Dermis microvascular lymphatic vessel endothelial cell (primary cell): ENCODE results near the gene HDAC4. TPM values are rescaled to one million over a fixed set of nuclear protein-coding genes. Genes with fewer than 3 reads are reported as not detected.

ENCODE experiments used
- DNase-seq, 2 donors: peaks; one replicate each; pipeline versions ENCODE4 v3.0.0 to v3.0.0-alpha.2; 2010; ENCODE audit warnings: low read depth in 2 of 2
- total RNA-seq: library from RNA; depleted of rRNA; stranded (reverse); fragments of >200 nt; gene quantifications from 2 replicates; pipeline ENCODE4 v1.2.1, GENCODE V29; 2014

Gene HDAC4
- total RNA-seq, 1 donor from 2014 or later = 10.4 TPM

DNA sequence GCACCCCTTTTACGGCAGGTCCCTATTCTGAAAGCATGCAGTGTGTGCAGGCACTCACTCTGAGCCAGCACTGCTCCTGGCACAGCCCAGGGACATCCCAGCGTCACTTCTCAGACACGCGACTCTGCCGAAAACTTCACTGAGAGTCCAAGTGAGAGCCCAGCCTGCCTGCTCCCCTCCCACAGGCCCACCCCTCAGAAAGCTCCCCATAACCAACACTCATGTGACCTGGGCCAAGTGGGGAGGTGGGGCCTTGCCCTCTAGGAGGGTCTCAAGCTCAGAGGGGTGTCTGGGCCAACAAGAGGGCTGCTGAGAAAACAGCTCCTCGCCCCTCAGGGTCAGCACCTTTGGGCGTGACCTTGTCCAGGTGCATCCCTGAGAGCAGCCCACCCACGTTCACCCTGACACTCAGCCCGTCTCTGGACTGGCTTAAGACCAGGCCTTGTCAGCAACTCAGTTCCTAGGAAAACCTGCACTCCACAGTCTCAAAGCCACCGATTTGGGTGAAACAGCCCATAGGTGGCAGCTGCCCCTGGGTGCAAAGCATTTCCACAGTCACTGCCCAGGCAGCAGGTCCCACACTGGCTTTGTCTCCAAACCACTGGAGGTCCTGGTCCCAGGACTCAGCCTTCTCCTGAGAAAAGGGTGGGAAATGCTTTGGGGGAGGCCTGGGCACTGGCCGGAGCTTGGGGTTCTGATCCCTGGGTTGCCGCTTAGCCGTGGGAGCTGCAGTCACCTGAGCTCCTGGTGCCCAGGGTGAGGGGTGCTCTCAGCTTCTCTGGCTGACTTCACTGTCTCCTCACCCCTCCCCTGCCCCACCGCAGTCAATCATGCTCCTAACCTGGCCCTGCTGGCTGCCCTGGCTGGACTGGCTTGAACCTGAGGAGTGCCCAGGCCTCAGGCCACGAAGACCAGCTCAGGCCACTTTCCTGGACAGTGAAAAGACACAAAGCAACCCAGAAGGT, 209.6 kb downstream of the HDAC4 start:
- no peak for DNase-seq

DNA sequence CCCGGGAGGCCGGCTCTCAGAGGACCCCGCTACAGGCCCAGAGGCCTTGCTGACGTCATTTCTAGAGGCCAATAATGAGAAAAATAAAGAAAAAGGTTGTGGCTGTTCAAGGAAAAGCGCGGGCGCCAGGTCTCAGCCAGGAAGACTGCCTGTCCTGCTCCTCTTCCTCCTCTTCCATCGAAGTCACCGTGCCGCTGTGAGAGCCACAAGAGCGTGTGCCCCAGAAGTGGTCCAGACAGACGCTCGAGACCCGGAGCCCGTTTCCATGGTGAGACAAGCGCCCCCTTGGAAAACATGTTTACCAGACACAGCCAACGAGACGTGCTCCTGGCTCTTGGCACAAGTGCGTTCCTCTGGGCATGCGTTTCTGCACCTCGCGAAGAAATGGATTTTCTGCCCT, 210.5 kb downstream of the HDAC4 start:
- no peak for DNase-seq

DNA sequence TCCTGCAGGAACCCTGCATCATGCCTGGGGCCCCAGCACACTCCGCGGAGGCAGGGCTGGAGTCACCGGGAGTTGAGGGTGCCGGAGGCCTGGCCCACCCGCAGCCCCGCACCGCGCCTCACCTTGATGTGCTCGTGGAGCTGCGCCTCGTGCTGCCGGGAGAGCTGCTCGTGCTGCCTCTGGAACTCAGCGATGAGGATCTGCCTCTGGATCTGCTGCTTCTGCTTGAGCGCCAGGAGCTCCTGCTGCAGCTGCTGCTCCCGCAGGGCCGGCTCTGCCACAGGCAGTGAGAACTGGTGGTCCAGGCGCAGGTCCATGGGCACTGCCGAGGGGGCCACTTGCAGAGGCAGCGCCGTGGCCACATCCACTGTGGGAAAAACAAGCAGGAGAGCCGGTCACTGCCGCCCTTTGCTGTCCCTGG, 211.1 kb downstream of the HDAC4 start:
- no peak for DNase-seq

DNA sequence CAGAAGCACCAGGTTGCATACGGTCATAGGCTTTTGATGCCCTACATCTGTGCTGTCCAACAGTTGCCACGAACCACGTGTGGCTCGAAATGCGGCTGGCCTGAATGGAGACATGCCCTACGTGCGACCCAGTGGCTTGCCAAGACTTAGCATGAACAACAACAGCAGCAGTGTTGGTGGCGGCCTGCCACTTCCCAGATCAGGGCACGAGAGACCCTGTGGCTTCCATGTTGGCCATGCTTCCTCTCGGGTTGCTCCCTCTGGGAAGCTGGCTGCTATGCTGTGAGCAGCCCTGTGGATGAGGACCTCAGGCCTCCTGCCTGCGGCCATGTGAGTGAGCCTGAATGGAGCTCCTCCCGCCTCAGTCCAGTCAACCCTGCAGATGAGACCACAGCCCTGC, 212.3 kb downstream of the HDAC4 start:
- no peak for DNase-seq

DNA sequence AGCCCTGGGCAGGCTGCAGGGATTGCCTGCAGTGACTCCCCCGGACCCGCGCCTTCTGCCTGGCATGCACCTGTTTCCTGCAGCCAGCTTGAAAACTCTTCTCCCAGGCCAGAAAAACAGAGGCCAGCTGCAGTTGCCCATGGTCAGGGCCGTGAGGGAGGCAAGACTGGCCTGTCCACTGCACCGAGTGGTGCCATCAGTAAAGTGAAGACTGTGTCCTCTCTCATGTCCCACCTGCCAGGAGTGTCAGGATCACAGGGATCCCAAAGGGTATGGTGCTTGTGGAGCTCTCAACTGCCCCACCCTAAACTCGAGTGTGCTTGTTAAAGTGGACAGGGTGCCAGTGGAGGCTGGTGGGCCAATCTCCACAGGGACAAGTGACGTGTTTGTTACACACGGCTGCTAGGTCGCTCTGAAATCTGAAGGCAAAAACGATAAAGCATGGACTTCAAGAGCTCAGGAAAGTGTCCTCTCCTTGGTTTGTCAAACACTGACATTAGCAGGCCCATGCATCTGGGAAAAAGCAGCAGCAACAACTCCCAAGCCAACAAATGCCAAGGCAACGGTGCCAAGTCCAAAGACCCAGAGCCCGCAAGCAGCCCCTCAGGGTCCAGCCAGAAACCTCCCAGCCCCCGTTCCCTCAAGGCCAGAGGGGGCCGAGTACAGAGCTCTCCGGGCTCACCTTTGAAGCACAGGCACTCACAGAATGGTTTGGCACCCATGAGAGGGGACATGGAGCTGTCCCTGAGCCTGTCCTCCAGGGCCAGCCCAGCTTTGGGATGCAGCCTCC, 213.2 kb downstream of the HDAC4 start:
- no peak for DNase-seq

DNA sequence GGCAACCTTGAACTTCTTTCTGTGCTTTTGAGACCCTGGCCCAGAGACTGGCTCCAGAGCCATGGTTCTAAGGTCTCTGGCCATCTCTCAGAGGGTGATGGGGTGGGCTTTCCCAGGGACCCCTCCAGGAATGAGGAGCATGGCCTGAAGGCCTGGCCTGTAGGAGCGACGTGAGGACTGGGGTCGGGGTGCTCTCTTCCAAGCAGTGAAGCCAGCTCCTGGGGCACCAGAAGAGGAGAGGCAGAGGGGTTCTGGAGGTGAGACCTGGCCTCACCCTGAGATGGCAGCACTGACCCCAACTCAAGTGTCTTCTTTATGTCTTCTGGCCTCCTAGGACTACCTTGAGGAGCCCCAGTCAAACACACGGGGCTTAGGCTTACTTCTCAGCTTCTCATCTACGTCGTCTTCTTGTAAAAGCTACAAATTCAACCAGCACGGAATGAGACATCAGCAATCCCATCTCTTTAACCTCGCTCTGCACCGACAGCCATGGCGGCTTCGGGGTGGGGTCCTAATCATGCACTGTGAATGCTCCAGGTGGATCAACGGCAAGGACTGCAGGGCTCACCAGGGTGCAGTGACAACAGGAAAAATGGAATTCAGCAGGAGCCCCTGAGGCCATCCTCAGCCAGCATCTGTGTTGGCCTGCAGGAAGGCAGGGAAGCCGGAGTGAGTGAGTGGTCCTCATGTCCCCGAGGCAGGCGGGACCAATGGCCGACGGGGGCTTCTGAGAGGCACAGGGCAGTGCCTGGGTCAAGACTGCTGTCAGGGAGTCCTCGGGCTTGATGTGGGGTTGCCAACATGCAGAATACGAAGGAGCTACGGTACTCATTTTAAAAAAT, 214.1 kb downstream of the HDAC4 start:
- no peak for DNase-seq

DNA sequence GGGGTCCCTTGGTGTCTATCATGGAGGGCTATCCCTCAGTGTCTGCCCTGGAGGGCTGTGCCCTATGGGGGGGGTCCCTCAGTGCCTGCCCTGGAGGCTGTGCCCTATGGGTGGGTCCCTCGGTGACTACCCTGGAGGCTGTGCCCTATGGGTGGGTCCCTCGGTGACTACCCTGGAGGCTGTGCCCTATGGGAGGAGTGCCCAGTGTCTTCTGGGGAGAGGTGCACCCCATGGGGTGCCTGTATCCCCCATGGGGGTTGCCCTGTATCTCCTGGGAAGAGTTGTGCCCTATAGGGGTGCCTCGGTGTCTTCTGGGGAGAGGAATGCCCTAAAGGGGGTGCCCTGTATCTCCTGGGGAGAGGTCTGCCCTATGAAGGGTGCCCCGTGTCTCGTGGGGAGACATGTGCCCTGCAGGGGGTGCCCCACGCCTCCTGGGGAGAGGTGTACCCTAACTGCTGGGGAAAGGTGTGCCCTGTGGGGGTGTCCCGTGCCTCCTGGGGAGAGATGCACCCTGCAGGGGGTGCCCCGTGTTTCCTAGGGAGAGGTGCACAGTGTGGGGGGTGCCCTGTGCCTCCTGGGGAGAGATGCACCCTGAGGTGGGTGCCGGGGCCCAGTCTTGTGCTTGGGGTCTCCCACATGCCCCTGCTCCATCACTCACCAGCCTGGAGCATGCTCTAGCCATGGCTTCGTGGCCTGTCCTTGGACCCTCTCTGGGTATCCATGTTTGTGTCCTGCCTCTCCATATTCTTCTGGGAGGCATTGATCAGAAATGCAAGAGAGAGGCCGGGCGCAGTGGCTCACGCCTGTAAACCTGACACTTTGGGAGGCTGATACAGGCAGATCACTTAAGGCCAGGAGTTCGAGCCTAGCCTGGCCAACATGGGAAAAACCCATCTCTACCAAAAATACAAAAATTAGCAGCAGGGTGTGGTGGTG, 215.6 kb downstream of the HDAC4 start:
- no peak for DNase-seq

DNA sequence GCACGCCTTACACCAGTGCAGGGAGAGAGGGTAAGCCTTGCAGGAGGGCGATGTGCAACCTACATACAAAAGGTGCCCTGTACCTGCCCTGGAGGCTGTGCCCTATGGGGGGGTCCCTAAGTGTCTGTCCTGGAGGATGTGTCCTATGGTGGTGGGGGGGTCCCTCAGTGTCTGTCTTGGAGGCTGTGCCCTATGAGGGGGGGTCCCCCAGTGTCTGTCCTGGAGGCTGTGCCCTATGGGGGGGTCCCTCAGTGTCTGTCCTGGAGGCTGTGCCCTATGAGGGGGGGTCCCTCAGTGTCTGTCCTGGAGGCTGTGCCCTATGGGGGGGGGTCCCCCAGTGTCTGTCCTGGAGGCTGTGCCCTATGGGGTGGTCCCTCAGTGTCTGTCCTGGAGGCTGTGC, 216.6 kb downstream of the HDAC4 start:
- DNase-seq = no peak

DNA sequence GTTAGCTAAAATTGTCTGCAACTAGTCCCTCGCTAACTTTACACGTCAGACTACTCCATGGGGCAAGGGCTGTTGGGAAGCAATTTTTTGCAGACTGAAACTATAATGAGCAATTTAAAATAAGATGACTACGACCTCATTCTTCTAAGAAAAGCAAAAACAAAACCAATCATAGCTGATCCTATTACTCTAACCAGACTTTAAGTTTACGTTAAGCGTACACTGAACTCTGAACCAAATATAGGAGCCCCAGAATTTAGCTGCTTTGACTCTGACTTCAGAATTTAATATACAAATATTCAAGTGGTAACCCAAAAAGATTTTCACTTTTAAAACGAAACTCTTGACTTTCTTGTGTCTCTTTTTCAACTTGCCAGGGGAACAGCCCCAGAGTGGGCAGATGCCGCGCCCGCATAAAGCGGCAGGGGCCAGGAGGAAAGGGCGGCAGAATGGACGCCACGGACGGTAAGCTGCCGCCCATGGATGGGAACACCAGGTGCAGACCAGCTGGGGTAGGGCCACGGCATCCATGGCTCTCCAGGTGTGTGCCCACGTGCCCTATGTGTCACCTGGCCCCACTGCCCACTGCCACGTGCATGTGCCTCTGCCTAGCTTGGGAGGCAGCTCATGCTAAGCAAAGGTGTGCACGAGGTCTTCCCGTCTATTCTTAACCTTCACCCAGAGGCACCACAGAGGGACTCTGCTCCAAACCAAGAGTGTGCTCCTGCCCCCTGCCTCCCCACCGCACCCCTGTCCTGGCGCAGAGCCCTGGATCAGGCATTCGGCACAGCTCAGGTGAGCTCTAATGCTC, 217.6 kb downstream of the HDAC4 start:
- no peak for DNase-seq

DNA sequence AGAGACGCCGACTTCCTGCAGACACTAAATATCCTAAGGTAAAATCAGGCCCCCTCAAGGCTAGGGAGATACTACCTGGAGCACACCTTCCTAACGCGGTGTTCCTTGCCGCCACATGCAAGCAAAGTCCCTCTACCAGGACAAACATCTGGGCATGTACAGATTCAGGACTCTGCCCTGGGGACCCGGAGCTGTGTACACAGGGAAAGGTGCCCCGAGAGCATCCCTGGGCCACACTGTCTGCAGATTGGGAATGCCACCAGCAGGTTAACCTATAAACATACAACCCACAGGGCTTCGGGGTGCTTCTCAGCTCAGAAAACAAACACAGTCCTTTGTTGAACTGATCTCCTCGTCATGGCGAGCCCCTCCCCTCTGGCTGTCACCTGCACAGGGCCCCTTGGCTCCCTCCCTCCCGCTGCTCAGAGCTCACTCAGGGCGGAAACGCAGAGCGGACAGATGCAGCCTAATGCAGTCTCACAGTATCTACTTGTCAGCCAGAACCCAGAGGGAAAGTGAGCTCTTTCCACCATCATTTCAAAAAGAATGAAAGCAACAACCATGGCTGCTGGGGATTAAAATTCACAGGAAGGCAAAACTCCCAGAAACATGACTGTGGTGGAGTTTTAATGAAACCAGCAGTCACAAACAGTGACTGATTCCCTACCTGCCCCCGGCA, 218.8 kb downstream of the HDAC4 start:
- DNase-seq = no peak

DNA sequence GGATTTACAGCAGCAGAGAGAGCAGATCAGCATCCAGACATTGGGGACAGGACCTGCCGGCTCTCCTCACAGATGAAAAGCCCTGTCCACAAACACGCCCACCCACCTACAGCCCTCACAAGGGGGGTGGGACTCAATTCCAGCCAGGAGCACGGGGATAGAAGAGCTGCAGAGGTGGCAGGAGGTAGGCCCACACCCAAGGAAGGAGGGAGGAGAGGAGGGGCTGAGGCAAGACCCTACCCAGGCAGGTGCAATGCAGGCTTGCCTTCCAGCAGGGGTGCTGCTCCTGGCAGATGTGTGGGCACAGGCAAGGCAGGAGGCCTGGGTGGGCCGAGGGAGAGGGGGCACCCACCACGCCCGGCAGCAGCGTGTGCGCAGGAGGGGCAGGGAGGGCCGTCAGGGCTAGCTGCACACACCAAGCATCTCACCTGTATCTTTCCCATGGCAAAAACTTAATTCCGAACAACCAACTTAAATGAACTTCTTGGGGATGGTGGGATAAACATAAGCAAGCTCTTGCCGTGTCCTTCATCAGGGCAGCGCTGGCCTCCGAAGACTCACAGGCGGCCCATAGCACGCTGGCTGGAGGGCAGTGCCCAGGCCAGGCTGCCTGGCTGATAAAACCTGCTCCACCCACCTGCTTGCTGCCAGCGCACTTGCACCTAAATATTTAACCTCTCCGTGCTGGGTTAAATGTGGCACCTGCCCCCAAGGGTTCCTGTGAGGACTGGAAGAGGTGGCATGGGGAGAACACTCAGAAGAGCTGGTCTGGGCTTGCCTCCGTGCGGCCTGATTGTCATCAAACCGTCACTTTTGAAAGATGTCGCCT, 219.5 kb downstream of the HDAC4 start:
- no peak for DNase-seq

DNA sequence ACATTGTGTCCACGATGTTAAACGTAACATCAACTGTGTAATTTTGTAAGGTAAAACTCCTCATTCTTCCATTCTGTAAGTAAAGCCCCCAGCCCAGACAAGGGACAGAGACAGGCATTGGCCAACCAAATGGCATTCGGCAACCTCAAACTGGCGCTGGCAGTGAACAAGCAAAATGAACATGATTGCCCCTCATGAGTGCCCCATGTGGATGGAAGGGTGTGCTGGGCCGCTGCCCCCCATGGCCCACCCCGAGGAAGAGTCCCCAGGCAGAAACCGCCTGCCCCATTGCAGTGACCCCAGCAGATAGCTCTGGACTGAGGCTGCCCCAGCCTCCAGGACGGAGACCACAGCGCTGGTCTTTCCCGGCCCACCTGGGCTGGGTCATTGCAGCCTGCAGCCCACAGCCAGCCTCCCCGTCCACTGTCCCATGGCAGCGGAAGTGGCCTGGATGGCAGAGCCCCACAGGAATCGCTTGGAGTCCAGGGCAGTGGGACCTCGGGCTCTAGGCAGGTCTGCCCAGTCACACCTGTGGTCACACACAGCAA, 220.2 kb downstream of the HDAC4 start:
- DNase-seq = no peak

DNA sequence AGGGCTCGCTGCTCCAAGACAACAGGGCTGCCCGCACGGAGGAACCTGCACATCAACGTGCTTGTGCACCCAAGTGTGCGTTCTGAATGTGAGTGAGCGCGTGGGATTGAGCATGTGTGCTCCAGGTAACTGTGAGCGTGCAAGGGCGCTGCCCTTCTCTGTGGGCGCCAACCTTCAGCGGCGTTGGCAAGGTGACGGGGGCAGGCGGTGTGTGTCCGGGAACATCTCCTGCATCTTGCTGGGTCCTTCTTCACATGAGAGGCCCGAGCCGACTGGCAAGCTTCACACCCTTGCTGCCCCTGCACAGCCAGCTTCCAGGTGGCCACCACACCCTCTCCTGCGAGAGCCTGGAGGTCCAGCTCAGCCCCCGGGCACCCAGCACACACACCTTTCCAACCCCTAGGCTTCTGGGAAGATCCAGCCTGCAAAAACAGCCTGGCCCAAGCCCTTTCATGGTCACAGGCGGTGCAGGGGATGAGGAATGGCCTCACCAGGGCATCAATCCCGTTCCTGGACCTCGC, 220.9 kb downstream of the HDAC4 start:
- no peak for DNase-seq

DNA sequence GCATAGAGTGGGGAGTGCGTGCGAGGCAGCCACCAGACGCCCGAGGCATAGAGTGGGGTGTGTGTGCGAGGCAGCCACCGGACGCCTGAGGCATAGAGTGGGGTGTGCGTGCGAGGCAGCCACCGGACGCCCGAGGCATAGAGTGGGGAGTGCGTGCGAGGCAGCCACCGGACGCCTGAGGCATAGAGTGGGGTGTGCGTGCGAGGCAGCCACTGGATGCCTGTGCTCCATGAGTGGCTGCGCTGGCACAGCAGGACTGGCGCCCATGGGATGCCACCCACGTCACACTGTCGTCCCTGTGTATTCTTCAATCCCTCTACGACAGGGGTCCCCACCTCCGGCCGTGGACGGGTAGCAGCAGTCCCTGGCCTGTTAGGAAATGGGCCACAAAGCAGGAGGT, 221.9 kb downstream of the HDAC4 start:
- no peak for DNase-seq

DNA sequence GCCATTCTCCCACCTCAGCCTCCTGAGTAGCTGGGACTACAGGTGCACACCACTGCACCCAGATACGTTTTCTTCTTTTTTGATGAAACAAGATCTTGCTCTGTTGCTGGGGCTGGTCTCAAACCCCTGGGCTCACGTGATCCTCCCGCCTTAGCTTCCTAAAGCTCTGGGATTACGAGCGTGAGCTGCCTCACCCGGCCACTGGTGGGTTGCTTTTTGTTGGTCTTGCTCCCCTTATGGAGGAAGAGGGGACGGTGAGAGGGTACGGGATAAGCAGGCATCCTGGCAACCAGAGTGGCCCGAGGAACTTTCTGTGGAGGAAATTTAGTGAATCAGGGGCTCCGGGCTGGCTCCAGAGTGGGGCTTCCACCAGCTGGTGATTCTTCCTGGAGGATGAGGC, 222.3 kb downstream of the HDAC4 start:
- DNase-seq = no peak

DNA sequence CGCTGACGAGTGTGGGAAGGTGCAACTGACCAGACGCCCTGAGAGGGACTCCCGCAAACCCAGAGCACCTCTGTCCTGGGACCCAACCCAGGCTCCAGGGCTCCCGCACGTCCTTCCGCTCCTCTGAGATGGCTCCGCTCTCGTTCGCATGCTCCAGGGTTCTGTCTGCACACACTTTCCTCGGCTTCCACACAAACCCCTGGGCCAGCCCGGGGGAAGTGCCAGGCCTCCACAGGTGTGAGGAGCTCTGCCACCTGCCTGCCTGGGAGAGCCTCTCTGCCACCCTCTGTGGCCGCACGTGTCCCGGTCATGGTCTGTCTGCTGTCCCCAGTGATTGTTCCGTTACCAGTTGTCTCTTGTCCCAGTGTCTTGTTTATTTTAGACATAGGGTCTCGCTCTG, 222.9 kb downstream of the HDAC4 start:
- DNase-seq = no peak

DNA sequence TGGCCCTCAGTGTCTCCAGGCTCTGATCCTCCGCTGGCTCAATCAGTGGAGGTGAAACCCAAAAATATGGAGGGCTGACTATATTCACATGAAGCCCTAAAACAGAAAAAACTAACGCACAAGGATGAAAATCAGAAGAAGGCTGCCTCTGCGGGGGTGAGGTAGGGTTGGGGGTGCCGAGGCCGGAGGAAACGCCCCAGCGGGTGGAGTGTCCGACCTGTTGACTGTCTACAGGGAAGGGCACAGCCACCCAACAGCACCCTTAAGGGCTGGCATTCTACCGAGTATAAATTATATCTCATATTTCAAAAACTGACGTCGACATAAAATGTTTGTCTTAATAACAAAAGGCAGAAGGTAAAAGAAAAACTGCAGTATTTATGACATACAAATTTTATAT, 223.5 kb downstream of the HDAC4 start:
- DNase-seq = no peak
